WTC11 (cell line): Measurements from ENCODE around the gene CCSER1. TPM values are rescaled to one million over a fixed set of nuclear protein-coding genes. Genes with fewer than 3 reads are reported as not detected.

Experiments used
- ATAC-seq: fragments of 200-7000 bp; cut with Tn5 transposase; 2 replicates; pipeline ENCODE4 v1.10.0; 2021; ENCODE audit warnings: mild to moderate bottlenecking, moderate library complexity
- CTCF ChIA-PET: fragments of 300-600 bp; sonication (Branson Sonifier 250); formaldehyde crosslinking; loops from one replicate; lab custom pipeline; 2021; ENCODE audit warnings: antibody characterized with exemption; lab: Charles Lee
- POLR2A ChIA-PET: fragments of 350-600 bp; sonication (Branson Sonifier 250); formaldehyde crosslinking; loops from one replicate; lab custom pipeline; 2021; ENCODE audit warnings: antibody characterized with exemption; lab: Charles Lee
- DNase-seq: peaks from one replicate; pipeline ENCODE4 v3.0.0; 2021; ENCODE audit warnings: low spot score
- H3K27ac Mint-ChIP-seq: 2 replicates; pipeline ENCODE4 v1.8.0; 2021; ENCODE audit warnings: mixed read lengths
- H3K27me3 Mint-ChIP-seq: 2 replicates; pipeline ENCODE4 v1.8.0; 2021; ENCODE audit warnings: low read depth, mild to moderate bottlenecking, moderate library complexity, mixed read lengths
- H3K36me3 Mint-ChIP-seq: 2 replicates; pipeline ENCODE4 v1.8.0; 2021; ENCODE audit warnings: mixed read lengths
- H3K4me1 Mint-ChIP-seq: 2 replicates; pipeline ENCODE4 v1.8.0; 2022; ENCODE audit warnings: mixed read lengths
- H3K4me3 Mint-ChIP-seq: 2 replicates; pipeline ENCODE4 v1.8.0; 2021; ENCODE audit warnings: mild to moderate bottlenecking, moderate library complexity, mixed read lengths
- H3K9me3 Mint-ChIP-seq: 2 replicates; pipeline ENCODE4 v1.8.0; 2021; ENCODE audit warnings: mixed read lengths
- CREB1 ChIP-seq: sonication (generic); formaldehyde crosslinking; IDR thresholded peaks from 2 replicates; pipeline ENCODE4 v1.8.0; 2023; ENCODE audit warnings: mild to moderate bottlenecking, missing genetic modification reagents
- ETV6 ChIP-seq: sonication (generic); formaldehyde crosslinking; IDR thresholded peaks from 2 replicates; pipeline ENCODE4 v1.8.1; 2022; ENCODE audit warnings: mild to moderate bottlenecking, missing genetic modification reagents
- FOXJ3 ChIP-seq: sonication (generic); formaldehyde crosslinking; IDR thresholded peaks from 2 replicates; pipeline ENCODE4 v1.9.0; 2021; ENCODE audit warnings: missing genetic modification reagents, mild to moderate bottlenecking, borderline replicate concordance
- FOXK1 ChIP-seq: sonication (generic); formaldehyde crosslinking; IDR thresholded peaks from 2 replicates; pipeline ENCODE4 v1.8.0; 2022; ENCODE audit warnings: mild to moderate bottlenecking, moderate library complexity, missing genetic modification reagents
- GABPB1 ChIP-seq: sonication (generic); formaldehyde crosslinking; IDR thresholded peaks from 2 replicates; pipeline ENCODE4 v1.8.1; 2023; ENCODE audit warnings: mild to moderate bottlenecking, missing genetic modification reagents
- IRF2 ChIP-seq: sonication (generic); formaldehyde crosslinking; IDR thresholded peaks from 2 replicates; pipeline ENCODE4 v1.8.0; 2022; ENCODE audit warnings: low read depth, missing genetic modification reagents, borderline replicate concordance
- KAT7 ChIP-seq: sonication (generic); formaldehyde crosslinking; IDR thresholded peaks from 2 replicates; pipeline ENCODE4 v1.8.1; 2023; ENCODE audit warnings: missing genetic modification reagents, mild to moderate bottlenecking, borderline replicate concordance
- MXD4 ChIP-seq: fragments of 250-450 bp; sonication (Bioruptor Pico); IDR thresholded peaks from 2 replicates; pipeline ENCODE4 v1.8.0; 2021; ENCODE audit warnings: mild to moderate bottlenecking, moderate library complexity, borderline replicate concordance
- MYBL2 ChIP-seq: sonication (generic); formaldehyde crosslinking; IDR thresholded peaks from 2 replicates; pipeline ENCODE4 v1.8.1; 2023; ENCODE audit warnings: mild to moderate bottlenecking, moderate library complexity, missing genetic modification reagents
- NFATC4 ChIP-seq: fragments of 250-450 bp; sonication (Bioruptor Pico); IDR thresholded peaks from 2 replicates; pipeline ENCODE4 v1.9.0; 2021; ENCODE audit warnings: mild to moderate bottlenecking
- NFYB ChIP-seq: sonication (generic); formaldehyde crosslinking; conservative IDR thresholded peaks from 2 replicates; pipeline ENCODE4 v1.8.0; 2022; ENCODE audit warnings: low read depth, missing genetic modification reagents
- NR1H2 ChIP-seq: sonication (generic); formaldehyde crosslinking; IDR thresholded peaks from 2 replicates; pipeline ENCODE4 v1.9.0; 2021; ENCODE audit warnings: mild to moderate bottlenecking, moderate library complexity, missing genetic modification reagents
- OVOL2 ChIP-seq: fragments of 250-450 bp; sonication (Bioruptor Pico); IDR thresholded peaks from 2 replicates; pipeline ENCODE4 v1.9.0; 2021; ENCODE audit warnings: mild to moderate bottlenecking, borderline replicate concordance
- TP53 ChIP-seq: sonication (generic); formaldehyde crosslinking; IDR thresholded peaks from 2 replicates; pipeline ENCODE4 v1.8.1; 2023; ENCODE audit warnings: mild to moderate bottlenecking, missing genetic modification reagents
- ZBTB21 ChIP-seq: sonication (generic); formaldehyde crosslinking; IDR thresholded peaks from 2 replicates; pipeline ENCODE4 v1.8.1; 2023; ENCODE audit warnings: mild to moderate bottlenecking, missing genetic modification reagents, borderline replicate concordance
- ZNF232 ChIP-seq: sonication (generic); formaldehyde crosslinking; IDR thresholded peaks from 2 replicates; pipeline ENCODE4 v1.8.0; 2022; ENCODE audit warnings: mild to moderate bottlenecking, missing genetic modification reagents
- ZNF263 ChIP-seq: sonication (generic); formaldehyde crosslinking; IDR thresholded peaks from 2 replicates; pipeline ENCODE4 v1.8.1; 2022; ENCODE audit warnings: low read depth, mild to moderate bottlenecking, moderate library complexity, missing genetic modification reagents
- ZNF396 ChIP-seq: fragments of 250-450 bp; sonication (Bioruptor Pico); IDR thresholded peaks from 2 replicates; pipeline ENCODE4 v1.8.0; 2021; ENCODE audit warnings: mild to moderate bottlenecking, moderate library complexity, borderline replicate concordance
- ZNF416 ChIP-seq: fragments of 250-450 bp; sonication (Bioruptor Pico); IDR thresholded peaks from 2 replicates; pipeline ENCODE4 v1.9.0; 2021; ENCODE audit warnings: mild to moderate bottlenecking, inconsistent platforms
- total RNA-seq: library from RNA; stranded (reverse); gene quantifications from 3 replicates; pipeline ENCODE4 v1.2.3, GENCODE V29; 2021
- TF ChIP-seq, protein P1 (sequence below): sonication (generic); formaldehyde crosslinking; IDR thresholded peaks from 2 replicates; pipeline ENCODE4 v1.8.0; 2023; ENCODE audit warnings: mild to moderate bottlenecking, missing genetic modification reagents
- TF ChIP-seq, protein P2 (sequence below): sonication (generic); formaldehyde crosslinking; IDR thresholded peaks from 2 replicates; pipeline ENCODE4 v1.8.0; 2022; ENCODE audit warnings: mild to moderate bottlenecking, missing genetic modification reagents
- TF ChIP-seq, protein P3 (sequence below): sonication (generic); formaldehyde crosslinking; IDR thresholded peaks from 2 replicates; pipeline ENCODE4 v1.8.1; 2023; ENCODE audit warnings: mild to moderate bottlenecking, missing genetic modification reagents
- TF ChIP-seq, protein P4 (sequence below): sonication (generic); formaldehyde crosslinking; IDR thresholded peaks from 2 replicates; pipeline ENCODE4 v1.8.1; 2023; ENCODE audit warnings: mild to moderate bottlenecking, missing genetic modification reagents
- TF ChIP-seq, protein P5 (sequence below): sonication (generic); formaldehyde crosslinking; IDR thresholded peaks from 2 replicates; pipeline ENCODE4 v1.8.1; 2022; ENCODE audit warnings: mild to moderate bottlenecking, moderate library complexity, missing genetic modification reagents
- TF ChIP-seq, protein P6 (sequence below): sonication (generic); formaldehyde crosslinking; IDR thresholded peaks from 2 replicates; pipeline ENCODE4 v1.8.1; 2023; ENCODE audit warnings: mild to moderate bottlenecking, missing genetic modification reagents, moderate library complexity
- TF ChIP-seq, protein P7 (sequence below): sonication (generic); formaldehyde crosslinking; IDR thresholded peaks from 2 replicates; pipeline ENCODE4 v1.8.1; 2022; ENCODE audit warnings: low read depth, missing genetic modification reagents, borderline replicate concordance

The CCSER1 gene
- total RNA-seq, 1 experiment from 2014 or later: 0.87 TPM

DNA sequence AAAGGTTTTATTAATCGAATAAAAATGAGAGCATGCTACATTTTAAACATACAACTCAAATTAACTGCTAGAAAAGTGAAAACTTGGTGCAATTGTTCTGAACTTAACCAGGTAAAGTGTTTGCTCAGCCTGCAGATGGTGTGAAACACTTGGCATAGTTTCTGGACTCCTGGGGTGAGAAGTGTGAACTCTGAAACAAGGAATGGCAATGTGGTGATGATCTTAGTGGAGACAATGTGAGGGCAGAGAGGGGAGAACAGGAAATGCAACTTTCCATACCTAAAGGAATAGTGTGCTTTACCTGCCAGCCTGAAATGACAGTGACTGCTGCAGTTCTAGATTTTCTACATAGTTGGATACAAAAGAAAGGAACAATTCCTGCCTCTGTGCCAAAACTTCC lies 57.4 kb downstream of the CCSER1 start (continued):
- TF ChIP-seq, protein P1, sequence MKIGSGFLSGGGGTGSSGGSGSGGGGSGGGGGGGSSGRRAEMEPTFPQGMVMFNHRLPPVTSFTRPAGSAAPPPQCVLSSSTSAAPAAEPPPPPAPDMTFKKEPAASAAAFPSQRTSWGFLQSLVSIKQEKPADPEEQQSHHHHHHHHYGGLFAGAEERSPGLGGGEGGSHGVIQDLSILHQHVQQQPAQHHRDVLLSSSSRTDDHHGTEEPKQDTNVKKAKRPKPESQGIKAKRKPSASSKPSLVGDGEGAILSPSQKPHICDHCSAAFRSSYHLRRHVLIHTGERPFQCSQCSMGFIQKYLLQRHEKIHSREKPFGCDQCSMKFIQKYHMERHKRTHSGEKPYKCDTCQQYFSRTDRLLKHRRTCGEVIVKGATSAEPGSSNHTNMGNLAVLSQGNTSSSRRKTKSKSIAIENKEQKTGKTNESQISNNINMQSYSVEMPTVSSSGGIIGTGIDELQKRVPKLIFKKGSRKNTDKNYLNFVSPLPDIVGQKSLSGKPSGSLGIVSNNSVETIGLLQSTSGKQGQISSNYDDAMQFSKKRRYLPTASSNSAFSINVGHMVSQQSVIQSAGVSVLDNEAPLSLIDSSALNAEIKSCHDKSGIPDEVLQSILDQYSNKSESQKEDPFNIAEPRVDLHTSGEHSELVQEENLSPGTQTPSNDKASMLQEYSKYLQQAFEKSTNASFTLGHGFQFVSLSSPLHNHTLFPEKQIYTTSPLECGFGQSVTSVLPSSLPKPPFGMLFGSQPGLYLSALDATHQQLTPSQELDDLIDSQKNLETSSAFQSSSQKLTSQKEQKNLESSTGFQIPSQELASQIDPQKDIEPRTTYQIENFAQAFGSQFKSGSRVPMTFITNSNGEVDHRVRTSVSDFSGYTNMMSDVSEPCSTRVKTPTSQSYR (CRISPR knock-in tag): no peak

DNA sequence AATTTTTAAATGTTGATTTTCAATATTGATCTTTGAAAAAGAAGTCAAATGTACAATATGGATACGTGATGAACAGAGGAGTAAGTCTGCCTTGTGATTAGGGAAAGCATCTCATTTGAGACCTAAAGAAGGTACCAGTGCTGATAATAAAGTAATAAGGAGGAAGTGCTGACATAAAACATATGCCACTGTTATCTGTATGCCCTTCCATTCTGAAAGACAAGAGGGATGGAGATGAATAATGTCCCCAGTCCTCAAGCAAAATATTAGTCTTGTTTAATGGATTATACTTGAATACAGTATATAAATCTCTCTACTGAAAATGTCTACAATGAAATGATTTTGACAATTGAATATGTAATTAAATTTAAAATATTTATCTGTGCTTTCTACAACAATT lies 58.2 kb downstream of the CCSER1 start:
- no peak for ATAC-seq
- H3K27ac Mint-ChIP-seq: no peak overlapping the region
- CTCF ChIA-PET: no interaction called here

DNA sequence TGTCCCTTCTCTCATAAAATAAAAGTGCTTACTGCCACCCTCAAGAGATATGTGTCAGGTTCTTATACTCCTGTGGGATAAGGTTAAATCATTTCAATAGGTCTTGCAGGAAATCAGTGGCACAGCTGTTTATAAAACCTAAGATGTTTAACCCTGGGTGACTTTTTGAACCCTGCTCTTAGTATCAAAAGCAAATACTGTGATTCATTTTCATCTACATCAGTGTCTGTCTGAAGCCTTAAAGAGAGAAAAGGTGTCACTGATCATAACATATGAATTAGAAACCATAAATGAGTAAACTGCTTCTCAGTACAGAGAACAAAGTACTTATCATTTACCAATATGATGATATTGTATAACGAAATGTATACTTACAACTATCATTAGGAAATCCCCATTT lies 59.0 kb downstream of the CCSER1 start:
- ATAC-seq: no peak
- H3K4me3 Mint-ChIP-seq: no peak overlapping the region
- no peak for DNase-seq
- TF ChIP-seq KAT7 (CRISPR knock-in tag) (no peak), ETV6 (no peak), FOXJ3 (CRISPR knock-in tag) (no peak), GABPB1 (no peak), ZBTB21 (CRISPR knock-in tag) (no peak), MYBL2 (CRISPR knock-in tag) (no peak), CREB1 (no peak), ZNF263 (CRISPR knock-in tag) (no peak), OVOL2 (CRISPR knock-in tag) (no peak), ZNF416 (CRISPR knock-in tag) (no peak)
- TF ChIP-seq, protein P2, sequence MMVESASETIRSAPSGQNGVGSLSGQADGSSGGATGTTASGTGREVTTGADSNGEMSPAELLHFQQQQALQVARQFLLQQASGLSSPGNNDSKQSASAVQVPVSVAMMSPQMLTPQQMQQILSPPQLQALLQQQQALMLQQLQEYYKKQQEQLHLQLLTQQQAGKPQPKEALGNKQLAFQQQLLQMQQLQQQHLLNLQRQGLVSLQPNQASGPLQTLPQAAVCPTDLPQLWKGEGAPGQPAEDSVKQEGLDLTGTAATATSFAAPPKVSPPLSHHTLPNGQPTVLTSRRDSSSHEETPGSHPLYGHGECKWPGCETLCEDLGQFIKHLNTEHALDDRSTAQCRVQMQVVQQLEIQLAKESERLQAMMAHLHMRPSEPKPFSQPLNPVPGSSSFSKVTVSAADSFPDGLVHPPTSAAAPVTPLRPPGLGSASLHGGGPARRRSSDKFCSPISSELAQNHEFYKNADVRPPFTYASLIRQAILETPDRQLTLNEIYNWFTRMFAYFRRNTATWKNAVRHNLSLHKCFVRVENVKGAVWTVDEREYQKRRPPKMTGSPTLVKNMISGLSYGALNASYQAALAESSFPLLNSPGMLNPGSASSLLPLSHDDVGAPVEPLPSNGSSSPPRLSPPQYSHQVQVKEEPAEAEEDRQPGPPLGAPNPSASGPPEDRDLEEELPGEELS (CRISPR knock-in tag): no peak
- TF ChIP-seq, protein P3, sequence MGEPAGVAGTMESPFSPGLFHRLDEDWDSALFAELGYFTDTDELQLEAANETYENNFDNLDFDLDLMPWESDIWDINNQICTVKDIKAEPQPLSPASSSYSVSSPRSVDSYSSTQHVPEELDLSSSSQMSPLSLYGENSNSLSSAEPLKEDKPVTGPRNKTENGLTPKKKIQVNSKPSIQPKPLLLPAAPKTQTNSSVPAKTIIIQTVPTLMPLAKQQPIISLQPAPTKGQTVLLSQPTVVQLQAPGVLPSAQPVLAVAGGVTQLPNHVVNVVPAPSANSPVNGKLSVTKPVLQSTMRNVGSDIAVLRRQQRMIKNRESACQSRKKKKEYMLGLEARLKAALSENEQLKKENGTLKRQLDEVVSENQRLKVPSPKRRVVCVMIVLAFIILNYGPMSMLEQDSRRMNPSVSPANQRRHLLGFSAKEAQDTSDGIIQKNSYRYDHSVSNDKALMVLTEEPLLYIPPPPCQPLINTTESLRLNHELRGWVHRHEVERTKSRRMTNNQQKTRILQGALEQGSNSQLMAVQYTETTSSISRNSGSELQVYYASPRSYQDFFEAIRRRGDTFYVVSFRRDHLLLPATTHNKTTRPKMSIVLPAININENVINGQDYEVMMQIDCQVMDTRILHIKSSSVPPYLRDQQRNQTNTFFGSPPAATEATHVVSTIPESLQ (CRISPR knock-in tag): no peak
- TF ChIP-seq, protein P4, sequence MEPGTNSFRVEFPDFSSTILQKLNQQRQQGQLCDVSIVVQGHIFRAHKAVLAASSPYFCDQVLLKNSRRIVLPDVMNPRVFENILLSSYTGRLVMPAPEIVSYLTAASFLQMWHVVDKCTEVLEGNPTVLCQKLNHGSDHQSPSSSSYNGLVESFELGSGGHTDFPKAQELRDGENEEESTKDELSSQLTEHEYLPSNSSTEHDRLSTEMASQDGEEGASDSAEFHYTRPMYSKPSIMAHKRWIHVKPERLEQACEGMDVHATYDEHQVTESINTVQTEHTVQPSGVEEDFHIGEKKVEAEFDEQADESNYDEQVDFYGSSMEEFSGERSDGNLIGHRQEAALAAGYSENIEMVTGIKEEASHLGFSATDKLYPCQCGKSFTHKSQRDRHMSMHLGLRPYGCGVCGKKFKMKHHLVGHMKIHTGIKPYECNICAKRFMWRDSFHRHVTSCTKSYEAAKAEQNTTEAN (CRISPR knock-in tag): no peak
- TF ChIP-seq, all 79 proteins: peak for 0
- no peaks in the 10 kb centered on the region for H3K36me3 Mint-ChIP-seq
- no peaks in the 10 kb centered on the region for H3K27me3 Mint-ChIP-seq
- no peaks in the 10 kb centered on the region for H3K9me3 Mint-ChIP-seq
- ChIA-PET POLR2A (no interaction called here), CTCF (no interaction called here)
- H3K27ac Mint-ChIP-seq: no peak overlapping the region
- peaks cover 29% of the 10 kb centered on the region for H3K4me1 Mint-ChIP-seq

More for the DNA sequence above, 58.2 kb downstream of the CCSER1 start:
- DNase-seq: no peak
- no peak for TF ChIP-seq ETV6
- TF ChIP-seq IRF2 (CRISPR knock-in tag): no peak
- TF ChIP-seq FOXK1 (CRISPR knock-in tag): no peak
- no peak for TF ChIP-seq NFYB (CRISPR knock-in tag)
- TF ChIP-seq TP53: no peak
- TF ChIP-seq, protein P5, sequence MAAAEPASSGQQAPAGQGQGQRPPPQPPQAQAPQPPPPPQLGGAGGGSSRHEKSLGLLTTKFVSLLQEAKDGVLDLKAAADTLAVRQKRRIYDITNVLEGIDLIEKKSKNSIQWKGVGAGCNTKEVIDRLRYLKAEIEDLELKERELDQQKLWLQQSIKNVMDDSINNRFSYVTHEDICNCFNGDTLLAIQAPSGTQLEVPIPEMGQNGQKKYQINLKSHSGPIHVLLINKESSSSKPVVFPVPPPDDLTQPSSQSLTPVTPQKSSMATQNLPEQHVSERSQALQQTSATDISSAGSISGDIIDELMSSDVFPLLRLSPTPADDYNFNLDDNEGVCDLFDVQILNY: no peak
- no peak for TF ChIP-seq OVOL2 (CRISPR knock-in tag)
- TF ChIP-seq, protein P6, sequence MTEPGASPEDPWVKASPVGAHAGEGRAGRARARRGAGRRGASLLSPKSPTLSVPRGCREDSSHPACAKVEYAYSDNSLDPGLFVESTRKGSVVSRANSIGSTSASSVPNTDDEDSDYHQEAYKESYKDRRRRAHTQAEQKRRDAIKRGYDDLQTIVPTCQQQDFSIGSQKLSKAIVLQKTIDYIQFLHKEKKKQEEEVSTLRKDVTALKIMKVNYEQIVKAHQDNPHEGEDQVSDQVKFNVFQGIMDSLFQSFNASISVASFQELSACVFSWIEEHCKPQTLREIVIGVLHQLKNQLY: no peak
- TF ChIP-seq, protein P7, sequence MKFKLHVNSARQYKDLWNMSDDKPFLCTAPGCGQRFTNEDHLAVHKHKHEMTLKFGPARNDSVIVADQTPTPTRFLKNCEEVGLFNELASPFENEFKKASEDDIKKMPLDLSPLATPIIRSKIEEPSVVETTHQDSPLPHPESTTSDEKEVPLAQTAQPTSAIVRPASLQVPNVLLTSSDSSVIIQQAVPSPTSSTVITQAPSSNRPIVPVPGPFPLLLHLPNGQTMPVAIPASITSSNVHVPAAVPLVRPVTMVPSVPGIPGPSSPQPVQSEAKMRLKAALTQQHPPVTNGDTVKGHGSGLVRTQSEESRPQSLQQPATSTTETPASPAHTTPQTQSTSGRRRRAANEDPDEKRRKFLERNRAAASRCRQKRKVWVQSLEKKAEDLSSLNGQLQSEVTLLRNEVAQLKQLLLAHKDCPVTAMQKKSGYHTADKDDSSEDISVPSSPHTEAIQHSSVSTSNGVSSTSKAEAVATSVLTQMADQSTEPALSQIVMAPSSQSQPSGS (CRISPR knock-in tag): no peak
- TF ChIP-seq ZNF232 (CRISPR knock-in tag): no peak
- no peak for TF ChIP-seq ZNF396 (CRISPR knock-in tag)
- TF ChIP-seq NR1H2: no peak
- no peak for TF ChIP-seq NFATC4
- no peak for TF ChIP-seq MXD4 (CRISPR knock-in tag)
- no peaks in the 10 kb centered on the region for H3K9me3 Mint-ChIP-seq
- no peaks in the 10 kb centered on the region for H3K27me3 Mint-ChIP-seq
- POLR2A ChIA-PET: no interaction called here
- H3K4me1 Mint-ChIP-seq: peaks cover 29% of the 10 kb centered on the region
- no peaks in the 10 kb centered on the region for H3K36me3 Mint-ChIP-seq
- H3K4me3 Mint-ChIP-seq: no peak overlapping the region
